Measurements from ENCODE around the gene MTA1.

MTA1 gene

DNA sequence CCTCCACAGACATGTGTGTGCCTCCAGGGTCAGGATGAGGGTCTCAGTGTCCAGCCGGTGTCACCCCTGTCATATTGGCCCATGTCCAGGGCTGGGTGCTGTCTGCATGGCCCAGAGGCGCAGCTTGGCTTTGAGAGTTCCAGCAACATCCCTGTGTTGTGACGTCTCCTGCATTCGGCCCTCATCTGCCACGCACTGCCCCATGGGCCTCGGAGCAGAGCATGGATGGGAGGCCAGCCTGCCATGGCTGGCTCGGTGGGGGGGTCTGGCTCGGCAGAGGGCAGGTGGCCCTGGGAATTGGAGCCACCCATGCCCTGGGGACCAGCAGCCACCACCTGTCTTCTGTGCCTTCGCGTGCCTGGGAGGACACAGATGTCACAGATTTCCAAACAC, 32.1 kb upstream of the MTA1 start:
- DNase-seq, result no peak

DNA sequence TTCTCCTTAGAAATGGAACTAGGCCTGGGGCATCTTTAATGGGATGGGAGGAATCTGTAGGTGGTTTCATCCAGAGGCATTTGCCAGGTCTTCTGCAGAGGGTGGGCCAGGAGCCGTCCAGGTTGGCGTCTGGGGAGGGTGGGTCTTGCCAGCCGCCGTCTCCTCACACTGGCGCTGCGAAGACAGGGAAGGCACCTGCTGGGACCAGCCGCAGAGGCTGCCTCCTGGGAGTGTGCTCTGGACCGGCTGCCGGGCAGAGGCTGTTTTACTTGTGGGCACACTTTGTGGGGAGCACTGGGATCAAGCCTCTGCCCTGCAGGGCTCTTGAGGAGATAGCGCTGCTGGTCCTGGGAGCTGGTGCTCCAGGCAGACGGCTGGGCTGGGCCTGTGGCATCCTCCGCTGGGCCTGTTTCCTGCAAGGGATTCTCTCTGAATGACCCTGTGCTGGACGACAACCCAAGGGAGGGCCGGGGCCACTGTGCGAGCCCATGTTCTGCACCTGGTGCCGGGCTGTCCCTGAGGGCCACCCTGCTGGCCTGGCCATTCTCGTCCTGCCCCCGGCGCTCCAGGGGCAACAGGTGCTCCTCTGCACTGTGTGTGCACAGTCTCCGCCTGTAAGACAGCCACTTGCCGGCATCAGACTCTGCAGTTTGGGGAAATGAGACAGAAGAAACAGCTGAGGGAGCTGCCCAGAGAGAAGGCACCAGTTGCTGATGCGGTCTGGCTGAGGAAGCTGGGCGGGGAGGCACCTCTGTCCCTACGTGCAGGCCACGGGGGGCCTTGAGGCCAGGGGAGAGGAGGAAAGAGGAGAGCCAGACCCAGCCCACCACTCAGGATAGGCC, 31.3 kb upstream of the MTA1 start:
- peak in 1 of 5 experiments; percentile 8 for DNase-seq

DNA sequence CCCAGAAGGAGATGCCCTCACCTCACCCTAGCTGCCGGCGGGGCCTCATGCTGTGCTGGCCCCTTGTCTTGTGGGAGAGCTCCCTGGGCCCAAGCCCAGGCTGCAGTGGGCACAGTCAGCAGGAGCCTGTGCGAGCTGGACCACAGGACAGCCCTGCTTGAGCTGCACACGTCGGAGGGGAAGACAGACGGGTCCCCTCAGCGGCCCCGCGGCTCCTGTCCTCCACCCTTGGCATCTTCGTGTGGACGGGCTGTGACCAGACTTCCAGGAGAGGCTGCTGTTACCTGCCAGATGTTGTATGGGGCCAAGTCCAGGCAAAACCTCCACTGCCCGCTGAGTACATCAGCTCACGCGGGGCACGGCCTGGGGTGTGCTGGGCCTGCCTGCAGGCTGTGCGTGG, 30.7 kb upstream of the MTA1 start:
- DNase-seq, result peak in 1 of 5 experiments; percentile 5

DNA sequence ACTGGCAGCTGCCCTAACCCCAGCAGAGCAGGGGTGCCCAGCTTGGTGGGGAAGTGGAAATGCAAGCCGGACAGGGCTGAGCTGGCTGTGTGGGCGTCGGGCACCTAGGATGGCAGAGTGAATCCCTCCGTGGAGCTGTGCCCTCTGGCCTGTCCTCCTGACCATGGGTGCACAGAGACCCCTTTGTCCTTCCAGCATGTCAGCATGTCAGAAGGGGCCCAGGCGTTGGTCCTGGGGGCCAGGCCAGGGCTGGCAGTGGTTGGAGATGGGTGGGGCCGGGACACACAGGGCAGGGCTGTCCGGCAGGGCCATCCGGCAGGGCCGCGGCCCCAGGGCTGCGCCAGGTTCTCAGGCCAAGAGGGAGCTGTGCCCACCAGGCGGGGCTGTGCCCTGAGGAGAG, 30.1 kb upstream of the MTA1 start:
- peak in 1 of 5 experiments; percentile 6 for DNase-seq

DNA sequence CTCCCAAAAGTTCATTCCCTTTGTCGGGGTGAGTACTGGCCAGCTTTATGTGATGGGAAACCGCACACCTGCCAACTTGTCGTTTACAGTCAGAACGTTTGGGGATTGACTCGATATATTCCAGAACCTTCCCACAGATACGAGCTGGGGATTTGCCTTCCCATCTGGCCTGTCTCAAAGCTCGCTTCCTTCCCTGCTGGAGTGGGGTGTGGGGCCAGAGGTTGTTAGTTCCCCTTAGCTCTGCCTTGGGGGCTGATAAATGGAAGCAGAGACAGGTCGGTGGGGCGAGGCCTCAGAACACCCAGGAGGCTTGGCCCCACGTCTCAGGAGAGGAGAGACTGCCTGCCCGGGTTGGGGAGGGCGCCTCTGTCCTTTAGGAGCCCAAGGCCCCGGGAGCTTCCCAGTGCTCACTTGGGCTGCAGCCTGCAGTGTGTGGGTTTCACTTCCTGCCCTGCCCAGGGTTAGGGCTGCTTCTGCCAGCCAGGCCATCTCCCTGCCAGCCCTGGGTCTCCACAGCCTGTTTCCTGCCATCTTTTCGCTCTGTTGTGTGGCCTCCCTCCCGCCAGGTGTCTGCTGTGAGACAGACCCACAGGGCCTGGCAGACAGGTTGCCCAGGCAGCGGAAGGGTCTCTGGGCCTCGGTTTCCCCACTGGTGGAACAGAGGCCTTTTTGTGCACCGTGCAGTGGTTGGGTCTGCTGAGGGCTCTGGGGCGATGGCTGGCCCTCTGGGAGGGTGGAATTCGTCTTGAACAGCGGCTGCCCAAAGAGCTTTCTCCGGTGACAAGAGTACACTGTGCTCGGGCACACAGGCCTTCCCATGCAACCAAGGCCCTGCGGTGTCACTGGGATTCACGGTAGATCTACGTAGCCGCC, 29.4 kb upstream of the MTA1 start:
- DNase-seq, result peak in 2 of 5 experiments; percentile 7 to 23

DNA sequence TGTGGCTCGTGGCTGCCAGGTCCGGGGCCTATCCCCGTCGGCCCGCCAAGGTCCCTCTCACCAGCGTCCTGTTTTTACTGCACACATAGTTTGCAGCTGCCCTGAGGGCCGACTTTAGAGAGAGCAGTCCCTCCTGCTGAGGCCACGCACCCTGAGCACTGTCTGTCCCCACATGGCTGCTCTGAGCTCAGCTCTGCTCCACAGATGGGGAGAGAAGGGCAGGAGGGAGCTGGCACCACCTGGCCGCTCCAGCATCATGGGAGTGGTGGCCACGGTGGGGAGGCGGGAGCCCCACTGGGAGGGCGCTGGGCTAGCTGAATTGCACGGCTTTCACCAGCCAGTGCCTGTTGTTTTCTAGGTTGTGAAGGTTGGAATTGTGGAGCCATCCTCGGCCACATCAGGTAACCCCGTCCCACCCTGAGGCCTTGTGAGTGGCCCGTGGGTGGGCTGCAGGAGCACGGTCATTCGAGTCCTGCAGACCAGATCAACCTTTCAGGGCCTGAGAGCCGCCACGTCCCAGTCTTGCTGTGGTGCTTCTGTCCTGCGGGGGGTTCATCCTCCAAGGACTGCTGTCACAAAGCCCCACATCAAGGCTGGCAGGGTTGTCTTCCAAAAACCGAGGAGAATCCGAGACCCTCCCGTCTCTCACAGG, 28.7 kb upstream of the MTA1 start:
- no peak for DNase-seq

DNA sequence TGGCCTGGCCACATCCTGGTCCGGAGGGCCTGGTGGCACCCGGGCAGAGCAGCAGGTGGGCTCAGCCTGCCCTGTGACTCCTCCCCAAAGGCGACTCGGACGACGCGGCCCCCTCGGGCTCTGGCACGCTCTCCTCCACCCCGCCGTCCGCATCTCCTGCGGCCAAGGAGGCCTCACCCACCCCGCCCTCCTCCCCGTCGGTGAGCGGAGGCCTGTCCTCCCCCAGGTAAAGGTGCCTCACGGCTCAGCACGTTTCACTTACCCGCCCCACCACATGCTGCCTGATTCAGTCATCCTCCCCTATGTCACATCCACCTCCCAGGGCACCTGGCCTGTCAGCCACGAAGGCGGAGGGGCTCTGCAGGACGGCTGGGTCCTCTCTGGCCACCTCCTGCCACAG, 28.1 kb upstream of the MTA1 start:
- no peak for DNase-seq

DNA sequence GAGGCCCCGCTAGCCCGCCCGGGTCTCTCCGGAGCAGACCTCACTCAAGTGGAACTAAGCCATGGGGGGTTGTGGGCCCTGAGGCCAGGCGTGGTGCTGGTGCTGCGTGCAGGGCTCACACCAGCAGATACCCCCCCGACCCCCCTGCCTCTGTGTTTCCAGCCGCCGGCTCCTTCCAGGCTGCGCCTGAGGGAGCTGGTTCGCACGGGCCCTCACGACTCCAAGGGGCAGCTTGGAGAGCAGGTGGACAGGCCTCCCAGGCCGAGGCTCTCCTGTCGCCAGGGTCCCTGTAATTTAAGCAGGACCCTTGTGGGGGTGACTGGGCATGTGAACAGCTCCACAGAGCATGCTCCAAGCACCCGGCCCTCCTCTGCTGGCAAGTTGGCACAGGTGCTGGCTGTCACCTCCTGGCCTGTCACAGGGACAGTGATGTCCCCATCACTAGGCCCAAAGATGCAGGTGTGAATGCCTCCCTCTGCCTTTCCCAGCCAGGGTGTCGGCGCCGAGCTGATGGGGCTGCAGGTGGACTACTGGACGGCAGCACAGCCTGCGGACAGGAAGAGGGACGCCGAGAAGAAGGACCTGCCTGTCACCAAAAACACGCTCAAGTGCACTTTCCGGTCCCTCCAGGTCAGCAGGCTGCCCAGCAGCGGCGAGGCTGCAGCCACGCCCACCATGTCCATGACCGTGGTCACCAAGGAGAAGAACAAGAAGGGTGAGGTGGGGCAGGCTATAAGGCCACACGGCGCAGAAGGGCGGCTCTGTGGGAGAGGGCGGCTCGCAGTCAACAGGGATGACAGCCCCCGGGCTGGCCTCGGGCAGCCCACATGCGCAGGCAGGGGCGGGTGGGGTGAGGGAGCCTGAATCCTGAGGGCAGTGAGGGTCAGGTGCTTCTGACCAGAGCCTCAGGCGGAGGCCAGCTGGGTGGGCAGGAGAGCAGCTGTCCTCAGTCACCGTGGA, 27.2 kb upstream of the MTA1 start:
- no peak for DNase-seq

DNA sequence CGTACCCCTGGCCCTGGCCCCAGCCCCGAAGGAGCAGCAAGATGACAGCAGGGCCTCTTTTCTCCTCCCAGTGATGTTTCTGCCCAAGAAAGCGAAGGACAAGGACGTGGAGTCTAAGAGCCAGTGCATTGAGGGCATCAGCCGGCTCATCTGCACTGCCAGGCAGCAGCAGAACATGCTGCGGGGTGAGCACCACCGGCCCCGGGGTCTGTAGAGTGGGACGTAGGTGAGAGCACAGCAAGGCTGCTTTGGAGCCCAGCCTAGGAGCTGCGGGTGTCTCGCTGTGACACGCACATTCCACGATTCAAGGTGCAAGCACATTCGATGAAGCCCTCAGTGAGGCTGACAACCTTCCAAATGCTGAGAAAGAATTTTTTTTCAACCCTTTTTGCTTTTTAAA, 26.5 kb upstream of the MTA1 start:
- no peak for DNase-seq

DNA sequence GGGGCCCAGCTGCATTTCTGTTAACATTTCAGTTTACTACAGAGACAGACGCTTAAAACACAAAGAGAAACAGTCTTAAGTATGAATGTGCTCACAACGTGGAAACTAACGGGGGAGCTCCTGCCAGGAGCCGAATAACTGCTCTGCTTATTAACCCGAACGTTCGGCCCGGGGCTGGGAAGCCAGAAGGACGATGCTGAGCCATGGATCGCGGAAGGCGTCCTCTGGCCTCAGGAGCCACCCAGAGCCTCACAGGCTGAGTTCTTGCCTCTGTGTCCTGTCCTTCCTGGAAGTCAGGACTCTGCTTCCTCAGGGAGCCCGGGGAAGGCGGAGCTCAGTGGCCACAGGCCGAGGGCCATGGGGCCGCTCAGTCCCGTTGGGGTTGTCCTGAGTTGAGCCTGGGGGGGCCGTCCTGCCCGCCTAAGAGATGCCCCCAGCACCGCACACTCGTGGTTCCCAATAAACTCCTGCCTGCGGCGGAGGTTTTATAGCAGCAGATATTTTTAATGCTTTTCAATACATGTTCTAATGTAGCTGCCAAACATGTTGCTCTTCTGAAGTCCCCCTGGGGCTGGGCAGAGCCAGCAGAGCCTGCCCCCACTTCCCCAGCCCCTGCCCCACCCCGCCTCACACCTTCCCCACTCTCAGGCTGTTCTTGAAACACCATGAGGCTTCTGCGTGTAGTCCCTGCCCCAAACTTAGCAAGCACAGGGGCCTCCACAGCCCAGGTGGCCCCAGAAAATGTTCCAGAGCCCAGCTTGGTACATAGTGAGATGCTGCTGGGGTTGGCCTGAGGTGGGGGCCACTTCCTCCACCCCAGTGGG, 24.7 kb upstream of the MTA1 start:
- DNase-seq, result no peak

DNA sequence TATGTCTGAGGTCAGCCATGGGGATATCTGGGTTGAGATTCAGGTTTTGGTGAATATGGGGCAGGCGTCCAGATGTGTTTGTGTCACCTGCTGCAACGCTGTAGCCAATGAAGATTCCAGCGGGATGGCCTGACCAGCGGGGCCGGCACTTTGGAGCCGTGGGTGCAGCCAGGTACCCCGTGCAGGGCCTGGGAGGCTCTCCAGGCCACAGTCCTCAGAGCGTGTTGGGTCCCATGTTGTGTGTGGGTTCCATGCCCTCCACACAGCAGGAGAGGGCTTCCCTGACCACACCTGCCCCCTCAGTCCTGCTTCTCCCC, 24.1 kb upstream of the MTA1 start:
- no peak for DNase-seq

DNA sequence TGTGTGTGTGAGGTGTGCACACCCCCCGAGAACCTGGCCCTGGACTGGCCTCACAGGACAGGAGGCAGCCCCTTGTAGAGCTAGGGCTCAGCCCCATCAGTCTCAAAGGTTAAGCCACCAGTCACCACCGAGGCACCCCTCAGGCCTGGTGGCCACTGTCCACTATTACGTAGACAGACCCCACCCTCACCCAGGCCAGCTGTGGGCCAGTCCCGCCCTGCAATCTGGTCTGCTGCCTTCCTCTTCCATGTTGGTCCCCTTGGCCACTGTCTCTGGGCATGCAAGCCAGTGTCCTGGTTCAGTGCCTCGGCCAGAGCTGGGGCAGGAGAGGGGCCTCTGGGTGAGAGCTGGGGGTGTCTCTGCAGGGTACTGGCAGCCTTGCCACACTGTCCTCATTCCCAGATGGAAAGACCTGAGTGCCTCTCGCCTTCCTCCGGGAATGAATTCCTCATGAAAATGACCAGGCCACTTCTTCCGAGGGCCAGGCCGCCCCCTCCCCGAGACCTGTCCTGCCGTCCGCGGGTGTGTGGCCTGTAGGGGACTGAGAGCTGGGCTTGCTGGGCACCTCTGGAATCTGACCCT, 22.2 kb upstream of the MTA1 start:
- no peak for DNase-seq

DNA sequence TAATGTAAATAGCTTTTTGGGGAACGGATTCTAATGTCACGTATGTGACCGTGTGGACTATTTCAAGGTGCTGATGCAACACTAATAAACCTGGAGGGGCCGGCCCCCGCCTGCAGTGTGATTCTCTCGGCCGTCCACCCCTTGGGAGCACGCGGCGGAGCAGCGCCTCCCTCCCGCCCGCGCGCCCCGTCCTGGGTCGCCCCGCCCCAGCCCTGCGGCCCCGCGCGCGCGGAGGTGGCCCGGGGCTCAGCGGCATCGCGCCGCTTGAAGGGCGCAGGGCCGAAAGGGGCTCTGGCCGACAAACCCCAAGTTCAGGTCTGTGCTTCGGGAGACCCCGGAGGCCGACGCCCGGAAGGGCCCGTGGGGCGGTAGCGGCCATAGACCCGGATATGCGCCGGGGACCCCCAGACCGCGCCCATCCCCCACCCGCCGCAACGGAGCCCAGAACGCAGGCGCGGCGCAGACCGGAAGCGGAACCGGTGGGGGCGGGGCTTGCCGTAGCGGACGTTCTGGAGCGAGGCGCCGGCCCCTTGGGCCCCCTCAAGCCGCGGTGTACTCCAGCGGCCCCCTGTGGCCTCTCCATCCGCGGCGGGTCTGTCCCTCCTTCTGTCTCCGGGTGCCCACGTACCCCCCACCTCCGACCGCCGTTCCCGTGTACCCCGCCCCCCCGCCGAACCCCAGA, 21.4 kb upstream of the MTA1 start, which contains the start of gene TEX22:
TEX22 (plus strand) TSS at position 495 of the 682 bp plus-strand sequence. CDS start 803 bp downstream, outside the sequence.
- DNase-seq, result peak; percentile 75 to 86 (median 79)

DNA sequence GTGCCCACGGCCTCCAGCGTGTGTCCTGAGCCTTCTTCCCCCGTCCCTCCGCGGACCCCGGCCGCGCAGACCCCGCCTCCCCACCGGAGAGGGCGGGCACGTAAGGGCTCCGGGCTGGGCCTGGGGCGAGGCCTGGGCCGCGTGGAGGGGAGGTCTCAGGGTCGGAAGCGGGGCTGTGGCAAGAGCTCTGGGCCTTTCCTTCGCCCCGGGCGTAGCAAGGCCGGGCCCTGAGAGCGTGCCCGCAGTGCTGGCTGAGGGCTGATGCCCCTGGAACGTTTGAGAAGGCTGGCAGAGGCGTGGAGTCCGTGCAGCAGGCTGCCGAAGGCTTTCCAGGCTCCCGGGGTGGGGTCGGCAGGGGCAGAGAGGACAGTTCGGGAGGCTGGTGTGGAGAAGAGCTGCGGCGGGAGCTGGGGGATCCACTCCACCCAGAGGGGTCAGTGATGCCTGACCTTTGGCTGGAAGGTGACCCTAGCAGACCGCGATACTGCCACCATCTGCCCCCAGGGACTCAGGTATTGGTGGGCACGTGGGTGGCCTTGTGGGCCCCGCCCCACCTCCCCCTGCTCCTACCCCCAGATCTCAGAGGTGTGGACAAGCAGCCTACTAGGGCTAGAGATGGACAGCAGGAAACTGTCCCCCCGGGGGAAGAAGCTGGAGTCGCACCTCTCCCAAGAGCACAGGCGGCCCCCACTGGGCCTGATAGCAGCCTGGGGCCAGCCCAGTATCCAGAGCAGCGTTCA, 20.7 kb upstream of the MTA1 start:
- DNase-seq, result peak in 2 of 5 experiments; percentile 14 to 65

DNA sequence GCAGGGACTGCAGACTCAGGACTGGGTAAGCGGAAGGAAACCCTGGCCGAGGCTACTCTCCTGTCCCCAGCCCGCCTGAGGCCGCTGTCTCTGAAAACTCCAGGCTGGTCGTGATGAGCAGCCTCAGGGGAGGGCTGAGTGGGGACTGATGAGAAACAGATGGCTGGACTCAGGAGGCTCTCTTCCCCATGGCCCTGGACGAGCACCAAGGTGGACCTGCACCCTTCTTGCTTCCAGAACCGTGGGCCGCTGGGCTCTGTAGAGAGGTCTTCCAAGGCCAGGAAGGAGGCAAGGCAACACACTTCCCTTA, 20.2 kb upstream of the MTA1 start:
- DNase-seq, result no peak

DNA sequence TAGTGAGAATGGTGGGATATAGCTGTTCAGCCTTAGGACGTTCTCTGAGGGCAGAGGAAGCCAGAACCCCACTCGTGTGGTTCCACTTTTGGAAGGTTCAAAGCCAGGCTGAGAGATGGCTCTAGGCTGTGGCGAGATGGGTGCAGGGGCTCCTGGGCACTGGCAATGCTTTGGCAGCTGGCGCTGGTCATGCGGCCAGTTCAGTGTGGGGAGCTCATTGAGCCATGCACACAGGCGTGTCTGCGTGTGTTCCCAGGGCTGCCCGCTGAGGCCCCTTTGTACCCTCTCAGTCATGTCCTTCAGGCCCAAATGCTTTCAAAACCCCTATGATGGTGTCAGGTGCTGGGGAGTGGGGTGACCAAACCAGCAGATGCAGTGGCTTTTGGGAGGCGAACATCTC, 19.6 kb upstream of the MTA1 start:
- DNase-seq, result no peak

DNA sequence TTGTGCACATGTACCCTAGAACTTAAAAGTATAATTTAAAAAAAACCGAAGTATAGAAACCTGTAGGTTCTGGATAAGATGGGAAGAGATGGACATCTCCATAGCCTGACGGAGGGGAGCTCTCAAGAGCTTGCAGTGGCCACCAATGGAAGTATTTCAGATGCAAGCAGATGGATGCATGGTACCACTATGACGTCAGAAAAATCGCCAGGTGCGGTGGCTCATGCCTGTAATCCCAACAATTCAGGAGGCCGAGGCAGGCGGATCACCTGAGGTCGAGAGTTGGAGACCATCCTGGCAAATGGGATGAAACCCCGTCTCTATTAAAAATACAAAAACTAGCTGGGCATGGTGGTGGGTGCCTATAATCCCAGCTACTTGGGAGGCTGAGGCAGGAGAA, 17.9 kb upstream of the MTA1 start:
- DNase-seq, result no peak

DNA sequence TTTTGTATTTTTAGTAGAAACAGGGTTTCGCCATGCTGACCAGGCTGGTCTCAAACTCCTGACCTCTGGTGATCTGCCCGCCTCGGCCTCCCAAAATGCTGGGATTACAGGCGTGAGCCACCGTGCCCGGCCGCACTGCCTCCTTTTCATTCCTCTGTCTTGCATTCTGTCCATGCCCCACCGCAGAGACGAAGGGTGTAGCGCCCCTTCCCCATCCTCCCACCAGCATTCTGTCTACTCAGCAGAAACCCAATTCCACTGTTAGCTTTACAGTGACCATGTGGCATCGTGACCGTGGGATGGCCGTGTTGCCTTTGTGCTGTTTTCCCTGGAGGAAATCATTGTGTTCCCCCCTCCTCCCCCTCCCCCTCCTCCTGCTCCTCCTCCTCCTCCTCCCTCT, 11.0 kb upstream of the MTA1 start:
- no peak for DNase-seq

DNA sequence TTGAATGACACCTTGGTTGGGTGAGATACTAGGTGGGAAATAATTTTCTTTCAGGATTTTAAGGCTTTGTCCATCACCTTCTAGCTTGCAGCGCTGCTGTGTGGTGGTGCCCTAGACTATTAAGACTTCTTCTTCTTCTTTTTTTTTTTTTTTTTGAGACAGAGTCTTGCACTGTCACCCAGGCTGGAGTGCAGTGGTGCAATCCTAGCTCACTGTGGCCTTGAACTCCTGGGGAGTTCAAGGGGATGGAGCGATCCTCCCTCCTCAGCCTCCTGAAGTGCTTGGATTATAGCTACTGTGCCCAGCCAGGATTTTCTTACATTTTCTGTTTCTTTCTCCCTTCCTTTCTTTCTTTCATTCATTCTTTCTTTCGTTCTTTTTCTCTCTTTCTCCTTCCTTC, 10.3 kb upstream of the MTA1 start:
- DNase-seq, result no peak

DNA sequence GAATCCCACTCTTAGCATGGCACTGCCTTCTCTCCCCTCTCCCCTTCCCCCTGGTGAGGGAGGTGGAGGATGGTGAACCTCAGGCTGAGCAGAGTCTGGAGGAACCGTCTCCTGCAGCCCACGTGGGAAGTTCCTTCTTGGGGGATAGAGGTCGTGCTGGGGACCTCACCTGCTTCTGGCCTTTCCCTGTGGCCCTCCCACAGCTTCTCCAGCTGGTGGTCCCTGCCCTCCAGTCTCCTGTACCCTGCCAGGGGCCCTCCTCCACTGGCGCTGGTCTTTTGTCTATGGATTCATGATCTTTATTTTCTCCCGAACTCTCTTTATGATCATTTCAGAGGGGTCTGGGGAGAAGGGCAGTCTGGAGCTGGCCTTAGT, 9.0 kb upstream of the MTA1 start:
- DNase-seq, result no peak

All from T-helper 2 cell (primary cell).